ENCODE results near the gene B3GNT3. TPM values are rescaled to one million over a fixed set of nuclear protein-coding genes. Genes with fewer than 3 reads are reported as not detected.

The B3GNT3 gene
- total RNA-seq, 2 donors from 2014 or later: 2.0 to 6.0 TPM

DNA sequence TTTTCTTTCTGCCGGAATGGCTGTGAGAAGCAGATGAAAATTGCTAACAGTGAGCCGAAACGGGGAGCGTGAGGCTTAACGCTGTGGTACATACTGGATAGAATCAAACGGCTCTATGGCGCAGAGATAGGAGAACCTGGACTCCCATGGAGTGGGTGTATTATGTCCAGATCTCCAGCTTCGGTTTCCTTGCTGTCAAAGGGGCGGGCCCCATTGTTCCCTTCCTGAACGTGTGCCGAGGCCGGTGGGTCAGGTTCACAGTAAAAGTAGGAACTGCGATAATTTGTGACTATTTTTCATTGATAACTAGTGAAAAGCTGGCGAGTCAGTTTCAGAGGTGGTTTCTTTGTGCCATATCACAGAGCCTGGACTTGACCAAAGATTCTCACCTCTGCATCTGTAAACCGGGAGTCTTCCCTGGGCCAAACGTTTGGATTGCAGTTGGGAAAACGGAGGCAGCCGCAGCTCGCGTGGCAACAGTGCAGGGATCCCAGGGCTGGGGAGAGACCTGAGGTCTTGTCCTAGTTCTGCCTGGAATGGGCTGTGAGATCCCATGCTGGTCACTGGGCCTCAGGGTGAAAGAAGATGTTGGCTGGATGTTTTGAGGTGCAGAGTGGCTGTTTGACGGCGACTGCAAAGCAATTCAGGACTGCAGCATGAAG, 65.5 kb downstream of the B3GNT3 start:
- H3K27ac ChIP-seq: peak overlapping the region in 3 of 4 donors; percentile 77 to 93 (median 91)
- H3K36me3 ChIP-seq (replicated peaks in 1 of 2; ENCODE audit: insufficient read depth in 1 of 2, low read depth in 2 of 2): peaks cover 18 to 24% of the 10 kb centered on the region in 2 donors
- H3K4me3 ChIP-seq: peak overlapping the region; percentile 71 to 92
- DNase-seq (no peak), ATAC-seq (no peak)
- no peaks in the 10 kb centered on the region for H3K27me3 ChIP-seq
- intact Hi-C loops (cut with DNase I): loop anchor here (5.0 kb wide), 1 partner anchor 137 kb away; no protein-coding TSS in a partner anchor
- 1 to 2% methylated on average over 19 to 22 of the region's 22 CpGs for WGBS, 2 donors
- TF ChIP-seq CTCF (IDR thresholded peaks at IDR 0.05) (no peak), POLR2A (IDR thresholded peaks at IDR 0.05) (no peak)
- H3K4me1 ChIP-seq: peaks cover 33% of the 10 kb centered on the region
- H3K9me3 ChIP-seq: no peaks in the 10 kb centered on the region

DNA sequence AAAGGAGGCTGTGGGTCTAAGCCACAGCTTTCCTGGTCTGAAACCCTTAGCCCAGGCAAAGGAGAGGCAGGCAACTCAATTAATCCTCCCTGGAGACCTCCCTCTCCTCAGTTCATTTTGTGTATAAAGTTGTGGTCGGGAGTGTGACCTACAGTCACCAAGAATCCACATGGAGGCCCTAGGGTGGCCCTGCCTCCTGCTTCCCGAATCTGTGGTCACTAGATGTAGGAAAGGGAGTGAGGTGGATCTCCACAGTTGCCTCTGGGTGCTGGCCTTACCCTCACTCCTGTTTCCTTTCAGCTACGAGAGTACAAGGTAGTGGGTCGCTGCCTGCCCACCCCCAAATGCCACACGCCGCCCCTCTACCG, 66.0 kb downstream of the B3GNT3 start:
- Histone ChIP-seq H3K9me3 (no peaks in the 10 kb centered on the region), H3K36me3 (replicated peaks in 1 of 2; ENCODE audit: insufficient read depth in 1 of 2, low read depth in 2 of 2) (peaks cover 18 to 24% of the 10 kb centered on the region in 2 donors), H3K4me1 (peaks cover 33% of the 10 kb centered on the region), H3K4me3 (peak overlapping the region; percentile 71 to 92), H3K27me3 (no peaks in the 10 kb centered on the region), H3K27ac (peak overlapping the region in 2 of 4 donors; percentile 27 to 93)
- WGBS, 2 donors: 24 to 55% methylated on average over 3 to 7 of the region's 7 CpGs
- ATAC-seq (no peak), DNase-seq (no peak)
- TF ChIP-seq CTCF (IDR thresholded peaks at IDR 0.05): no peak
- no peak for TF ChIP-seq POLR2A (IDR thresholded peaks at IDR 0.05)
- intact Hi-C loops (cut with DNase I): loop anchor here (5.0 kb wide), 1 partner anchor 136 kb away; no protein-coding TSS in a partner anchor

GRCh38 chr19:17861542-17862402, 66.8 kb downstream of the B3GNT3 start:
- ATAC-seq: no peak
- peaks cover 33% of the 10 kb centered on the region for H3K4me1 ChIP-seq
- H3K27ac ChIP-seq: no peak overlapping the region
- H3K9me3 ChIP-seq: no peaks in the 10 kb centered on the region
- DNase-seq: no peak
- intact Hi-C loops (cut with DNase I): loop anchor here (5.0 kb wide), 1 partner anchor 136 kb away; no protein-coding TSS in a partner anchor
- H3K27me3 ChIP-seq: no peaks in the 10 kb centered on the region
- WGBS, 2 donors: 49 to 76% methylated on average over 5 to 22 of the region's 23 CpGs
- H3K4me3 ChIP-seq: no peak overlapping the region
- TF ChIP-seq POLR2A (IDR thresholded peaks at IDR 0.05) (no peak), CTCF (IDR thresholded peaks at IDR 0.05) (no peak)
- H3K36me3 ChIP-seq (replicated peaks in 1 of 2; ENCODE audit: insufficient read depth in 1 of 2, low read depth in 2 of 2): peaks cover 18 to 24% of the 10 kb centered on the region in 2 donors

DNA sequence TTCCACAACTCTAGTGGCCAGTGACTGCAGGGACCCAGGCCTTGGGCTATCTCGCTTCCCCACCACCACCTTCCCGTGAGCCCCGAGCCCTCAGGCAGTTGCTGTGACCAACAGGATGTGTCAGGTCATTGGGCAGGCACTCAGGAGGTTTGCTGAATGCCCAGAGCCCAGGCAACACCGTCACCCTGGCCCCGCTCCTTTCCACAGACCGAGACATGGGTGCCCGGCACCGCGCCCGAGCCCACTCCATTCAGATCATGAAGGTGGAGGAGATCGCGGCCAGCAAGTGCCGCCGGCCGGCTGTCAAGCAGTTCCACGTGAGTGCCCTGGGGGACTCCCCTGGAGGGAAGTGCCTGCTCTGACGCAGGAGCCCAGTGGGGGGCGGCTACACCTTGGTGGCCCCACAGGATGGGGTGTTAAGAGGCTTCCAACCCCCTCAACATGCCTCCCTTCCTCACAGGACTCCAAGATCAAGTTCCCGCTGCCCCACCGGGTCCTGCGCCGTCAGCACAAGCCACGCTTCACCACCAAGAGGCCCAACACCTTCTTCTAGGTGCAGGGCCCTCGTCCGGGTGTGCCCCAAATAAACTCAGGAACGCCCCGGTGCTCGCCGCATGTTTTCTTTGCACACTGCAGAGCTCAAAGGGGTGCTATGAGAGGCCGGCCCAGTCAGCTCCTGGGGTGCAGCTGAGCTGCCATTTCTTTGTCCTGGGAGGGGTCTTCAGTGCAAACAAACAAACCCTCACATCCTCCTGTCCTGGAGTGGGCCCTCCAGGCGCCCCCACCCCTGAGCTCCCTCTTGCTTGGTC, 68.0 kb downstream of the B3GNT3 start:
- WGBS, 2 donors: 86 to 93% methylated on average over 3 to 30 of the region's 31 CpGs
- DNase-seq: no peak

More for the DNA sequence above, 68.0 kb downstream of the B3GNT3 start:
- H3K27me3 ChIP-seq: no peaks in the 10 kb centered on the region
- no peak for ATAC-seq
- TF ChIP-seq POLR2A (IDR thresholded peaks at IDR 0.05) (no peak), CTCF (IDR thresholded peaks at IDR 0.05) (no peak)
- peaks cover 33% of the 10 kb centered on the region for H3K4me1 ChIP-seq
- peaks cover 18 to 24% of the 10 kb centered on the region in 2 donors for H3K36me3 ChIP-seq (replicated peaks in 1 of 2; ENCODE audit: insufficient read depth in 1 of 2, low read depth in 2 of 2)
- H3K9me3 ChIP-seq: no peaks in the 10 kb centered on the region
- no peak overlapping the region for H3K4me3 ChIP-seq
- no peak overlapping the region for H3K27ac ChIP-seq
- intact Hi-C loops (cut with DNase I): loop anchor here (5.0 kb wide), 1 partner anchor 134 kb away; no protein-coding TSS in a partner anchor

Small RNA genes within 50 kb of the gene (small RNA-seq; reads per million reads assigned to genes)
- not detected for gene SNORA68

Other genes with a start within 250 kb of the B3GNT3 start
- 10 to 100 TPM; 38.9 to 41.5 TPM for gene COLGALT1, start 239.5 kb upstream of the B3GNT3 start, total RNA-seq
- 1 to 10 TPM; 1.3 to 2.6 TPM for gene UNC13A, start 106.8 kb upstream of the B3GNT3 start, total RNA-seq
- 10 to 100 TPM; 37.1 to 53.4 TPM for gene MAP1S, start 75.7 kb upstream of the B3GNT3 start, total RNA-seq
- gene FCHO1, start 43.7 kb upstream of the B3GNT3 start, total RNA-seq: 1 to 10 TPM in 1 of 2 donors, not detected in 1; 1.6 TPM
- not detected for gene INSL3, start 26.4 kb downstream of the B3GNT3 start, total RNA-seq
- gene JAK3, start 52.8 kb downstream of the B3GNT3 start, total RNA-seq: 1 to 10 TPM; 2.0 to 3.1 TPM
- gene RPL18A, start 64.8 kb downstream of the B3GNT3 start, total RNA-seq: 1,000 to 10,000 TPM; 1,158 to 1,588 TPM
- gene SLC5A5, start 76.8 kb downstream of the B3GNT3 start, total RNA-seq: not detected
- 10 to 100 TPM; 25.2 to 84.0 TPM for gene CCDC124, start 137.9 kb downstream of the B3GNT3 start, total RNA-seq
- not detected for gene KCNN1, start 172.0 kb downstream of the B3GNT3 start, total RNA-seq
- 10 to 100 TPM; 23.1 to 30.1 TPM for gene ARRDC2, start 213.0 kb downstream of the B3GNT3 start, total RNA-seq